Fibroblast of skin of abdomen (primary cell): ENCODE measurements around the gene PHF20.
"Not testable (repeated sequence)": the region's sequence is repeated elsewhere in the genome, so short reads cannot be mapped to it uniquely, and the experiment has no call there.

Experiments
- DNase-seq: peaks from one replicate; pipeline ENCODE4 v3.0.0-alpha.2; 2013

The PHF20 gene

GRCh38 chr20:35942243-35942642 is 170.4 kb downstream of the PHF20 start:
- no peak for DNase-seq

GRCh38 chr20:35947489-35947888 is 175.7 kb downstream of the PHF20 start:
- peak; percentile 3 for DNase-seq

GRCh38 chr20:35947907-35948306 is 176.1 kb downstream of the PHF20 start:
- peak; percentile 9 for DNase-seq

- DNase-seq: no peak
Observed at GRCh38 chr20:35950093-35950492, 178.3 kb downstream of the PHF20 start.

- DNase-seq: not testable (repeated sequence)
Observed at GRCh38 chr20:35952080-35952479, 180.3 kb downstream of the PHF20 start.

- peak; percentile 4 for DNase-seq
Observed at GRCh38 chr20:35952480-35953386, 180.9 kb downstream of the PHF20 start.

GRCh38 chr20:35953387-35954199 is 181.8 kb downstream of the PHF20 start:
- DNase-seq: peak; percentile 31

GRCh38 chr20:35954200-35954906 is 182.5 kb downstream of the PHF20 start, which contains the start of gene SCAND1:
Gene SCAND1, minus strand, starts transcription at chr20:35954502. Its CDS starts 218 bp downstream, at chr20:35954284.
- peak; percentile 96 for DNase-seq

- peak; percentile 31 for DNase-seq
Observed at GRCh38 chr20:35954907-35955251, 183.1 kb downstream of the PHF20 start.

GRCh38 chr20:35956616-35957015 is 184.8 kb downstream of the PHF20 start:
- no peak for DNase-seq

GRCh38 chr20:35959291-35959690 is 187.5 kb downstream of the PHF20 start:
- DNase-seq: not testable (repeated sequence)

GRCh38 chr20:35963878-35964277 is 192.1 kb downstream of the PHF20 start:
- no peak for DNase-seq

- DNase-seq: no peak
Observed at GRCh38 chr20:35967979-35968640, 196.3 kb downstream of the PHF20 start, which contains the start of gene CNBD2. Gene CNBD2, plus strand, starts transcription at chr20:35968590. Its CDS starts 173 bp downstream, at chr20:35968763.

- no peak for DNase-seq
Observed at GRCh38 chr20:35968930-35969329, 197.1 kb downstream of the PHF20 start.

- no peak for DNase-seq
Observed at GRCh38 chr20:35971981-35972380, 200.2 kb downstream of the PHF20 start.

- no peak for DNase-seq
Observed at GRCh38 chr20:35972462-35972861, 200.6 kb downstream of the PHF20 start.

GRCh38 chr20:35974256-35974655 is 202.4 kb downstream of the PHF20 start:
- no peak for DNase-seq

GRCh38 chr20:35975576-35976373 is 204.0 kb downstream of the PHF20 start:
- DNase-seq: no peak

- peak; percentile 9 for DNase-seq
Observed at GRCh38 chr20:35978041-35978513, 206.3 kb downstream of the PHF20 start.

- DNase-seq: no peak
Observed at GRCh38 chr20:35979544-35979943, 207.7 kb downstream of the PHF20 start.

GRCh38 chr20:35981969-35982368 is 210.2 kb downstream of the PHF20 start:
- no peak for DNase-seq
